ENCODE results near the gene ABCA13. TPM values are rescaled to one million over a fixed set of nuclear protein-coding genes. Genes with fewer than 3 reads are reported as not detected.

ABCA13 gene
- total RNA-seq, 1 donor from 2014 or later: 0.44 TPM

- Mint-ChIP-seq H3K9me3 (ENCODE audit: unreplicated experiment) (no peaks in the 10 kb centered on the region), H3K4me3 (ENCODE audit: unreplicated experiment) (no peak overlapping the region), H3K4me1 (ENCODE audit: unreplicated experiment) (no peaks in the 10 kb centered on the region), H3K27me3 (ENCODE audit: unreplicated experiment) (no peaks in the 10 kb centered on the region), H3K27ac (ENCODE audit: unreplicated experiment) (no peak overlapping the region), H3K36me3 (ENCODE audit: low read depth, unreplicated experiment) (no peaks in the 10 kb centered on the region)
- no peak for TF ChIP-seq CTCF (IDR thresholded peaks at IDR 0.05; ENCODE audit: unreplicated experiment)
- DNase-seq (ENCODE audit: low spot score): no peak
These were observed 129.0 kb downstream of the ABCA13 start for GRCh38 chr7:48300301-48300700.

GRCh38 chr7:48301201-48301600, 129.9 kb downstream of the ABCA13 start:
- TF ChIP-seq CTCF (IDR thresholded peaks at IDR 0.05; ENCODE audit: unreplicated experiment): no peak
- DNase-seq (ENCODE audit: low spot score): no peak
- Mint-ChIP-seq H3K9me3 (ENCODE audit: unreplicated experiment) (no peaks in the 10 kb centered on the region), H3K4me3 (ENCODE audit: unreplicated experiment) (no peak overlapping the region), H3K4me1 (ENCODE audit: unreplicated experiment) (no peaks in the 10 kb centered on the region), H3K36me3 (ENCODE audit: low read depth, unreplicated experiment) (no peaks in the 10 kb centered on the region), H3K27me3 (ENCODE audit: unreplicated experiment) (no peaks in the 10 kb centered on the region), H3K27ac (ENCODE audit: unreplicated experiment) (no peak overlapping the region)

- H3K36me3 Mint-ChIP-seq (ENCODE audit: low read depth, unreplicated experiment): no peaks in the 10 kb centered on the region
- H3K4me3 Mint-ChIP-seq (ENCODE audit: unreplicated experiment): no peak overlapping the region
These were observed 133.4 kb downstream of the ABCA13 start for GRCh38 chr7:48304641-48305040.

GRCh38 chr7:48305661-48306060, 134.4 kb downstream of the ABCA13 start:
- DNase-seq (ENCODE audit: low spot score): no peak
- no peak for TF ChIP-seq CTCF (IDR thresholded peaks at IDR 0.05; ENCODE audit: unreplicated experiment)
- Mint-ChIP-seq H3K36me3 (ENCODE audit: low read depth, unreplicated experiment) (no peaks in the 10 kb centered on the region), H3K4me1 (ENCODE audit: unreplicated experiment) (no peaks in the 10 kb centered on the region), H3K9me3 (ENCODE audit: unreplicated experiment) (no peaks in the 10 kb centered on the region), H3K27ac (ENCODE audit: unreplicated experiment) (no peak overlapping the region), H3K27me3 (ENCODE audit: unreplicated experiment) (no peaks in the 10 kb centered on the region), H3K4me3 (ENCODE audit: unreplicated experiment) (no peak overlapping the region)

More at GRCh38 chr7:48304641-48305040, 133.4 kb downstream of the ABCA13 start:
- DNase-seq (ENCODE audit: low spot score): no peak
- no peak for TF ChIP-seq CTCF (IDR thresholded peaks at IDR 0.05; ENCODE audit: unreplicated experiment)
- no peaks in the 10 kb centered on the region for H3K9me3 Mint-ChIP-seq (ENCODE audit: unreplicated experiment)
- H3K27me3 Mint-ChIP-seq (ENCODE audit: unreplicated experiment): no peaks in the 10 kb centered on the region
- no peaks in the 10 kb centered on the region for H3K4me1 Mint-ChIP-seq (ENCODE audit: unreplicated experiment)
- H3K27ac Mint-ChIP-seq (ENCODE audit: unreplicated experiment): no peak overlapping the region

- H3K27ac Mint-ChIP-seq (ENCODE audit: unreplicated experiment): no peak overlapping the region
- H3K27me3 Mint-ChIP-seq (ENCODE audit: unreplicated experiment): no peaks in the 10 kb centered on the region
- no peak overlapping the region for H3K4me3 Mint-ChIP-seq (ENCODE audit: unreplicated experiment)
- H3K4me1 Mint-ChIP-seq (ENCODE audit: unreplicated experiment): no peaks in the 10 kb centered on the region
- H3K9me3 Mint-ChIP-seq (ENCODE audit: unreplicated experiment): no peaks in the 10 kb centered on the region
- DNase-seq (ENCODE audit: low spot score): no peak
- no peak for TF ChIP-seq CTCF (IDR thresholded peaks at IDR 0.05; ENCODE audit: unreplicated experiment)
- H3K36me3 Mint-ChIP-seq (ENCODE audit: low read depth, unreplicated experiment): no peaks in the 10 kb centered on the region
These were observed 135.9 kb downstream of the ABCA13 start for GRCh38 chr7:48307041-48307714.

Data from endothelial cell (in vitro differentiated cells).